GM21515 (cell line): ENCODE measurements around the gene ANKS1B.
"Not testable (repeated sequence)": the region's sequence is repeated elsewhere in the genome, so short reads cannot be mapped to it uniquely, and the experiment has no call there.

ENCODE experiments used
- ATAC-seq: cut with Tn5 transposase; IDR thresholded peaks from one replicate; pipeline ENCODE4 v1.9.1; 2021; ENCODE audit not compliant: unreplicated experiment

The ANKS1B gene

GRCh38 chr12:98980508-98980907 lies 1004.2 kb downstream of the ANKS1B start:
- ATAC-seq, result no peak

DNA sequence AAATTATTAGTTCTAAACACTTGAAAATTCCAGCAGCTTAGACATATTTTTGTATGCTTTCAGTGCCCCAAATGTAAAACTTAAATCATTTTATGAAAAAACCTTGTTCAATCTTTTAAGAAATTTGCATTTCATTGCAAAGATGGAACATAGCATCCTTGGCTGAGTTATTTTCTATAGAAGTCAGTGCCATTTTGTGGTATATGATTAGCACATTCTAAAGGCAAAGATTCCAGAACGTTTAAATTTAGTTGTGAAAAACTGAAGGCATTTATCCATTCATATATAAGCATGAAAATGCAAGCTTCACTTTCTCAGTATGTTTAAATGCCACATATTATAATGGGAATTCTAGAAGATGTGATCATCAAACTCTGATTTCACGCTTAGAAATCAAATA lies 1007.5 kb downstream of the ANKS1B start:
- ATAC-seq, result no peak

- ATAC-seq, result no peak
These were observed 1009.9 kb downstream of the ANKS1B start for GRCh38 chr12:98974767-98975381.

DNA sequence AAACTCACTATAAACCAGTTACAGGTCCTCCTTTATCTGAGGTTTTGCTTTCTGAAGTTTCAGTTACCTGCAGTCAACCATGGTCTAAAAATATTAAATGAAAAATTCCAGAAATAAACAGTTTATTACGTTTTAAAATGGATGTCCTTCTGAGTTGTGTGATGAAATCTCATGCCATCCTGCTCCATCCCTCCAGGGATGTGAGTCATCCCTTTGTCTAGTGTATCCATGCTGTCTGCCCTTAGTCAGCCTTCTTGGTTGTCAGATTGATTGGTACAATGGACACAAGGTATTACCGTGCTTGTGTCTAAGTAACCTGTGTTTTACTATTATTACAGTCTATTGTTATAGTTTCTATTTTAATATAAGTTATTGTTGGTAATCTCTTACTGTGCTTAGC lies 1011.3 kb downstream of the ANKS1B start:
- ATAC-seq, result no peak

DNA sequence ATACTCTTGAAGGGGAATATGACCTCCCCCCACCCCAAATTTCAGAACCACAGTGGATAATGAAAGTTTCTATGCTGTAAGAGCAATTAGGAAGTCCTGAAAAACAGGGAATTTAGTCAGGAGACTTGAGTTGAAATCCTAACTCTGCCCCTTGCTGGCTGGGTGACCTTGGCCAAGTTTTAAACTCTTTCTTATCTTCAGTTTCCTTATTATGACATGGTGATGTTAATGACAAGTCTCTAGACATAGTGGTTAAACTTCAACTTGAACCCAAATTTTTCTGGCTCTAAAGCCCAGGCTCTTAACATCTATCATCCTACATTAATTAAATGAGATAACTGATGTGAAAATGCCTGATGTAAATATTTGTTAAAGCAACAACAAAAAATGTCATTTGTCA lies 1013.8 kb downstream of the ANKS1B start:
- no peak for ATAC-seq

DNA sequence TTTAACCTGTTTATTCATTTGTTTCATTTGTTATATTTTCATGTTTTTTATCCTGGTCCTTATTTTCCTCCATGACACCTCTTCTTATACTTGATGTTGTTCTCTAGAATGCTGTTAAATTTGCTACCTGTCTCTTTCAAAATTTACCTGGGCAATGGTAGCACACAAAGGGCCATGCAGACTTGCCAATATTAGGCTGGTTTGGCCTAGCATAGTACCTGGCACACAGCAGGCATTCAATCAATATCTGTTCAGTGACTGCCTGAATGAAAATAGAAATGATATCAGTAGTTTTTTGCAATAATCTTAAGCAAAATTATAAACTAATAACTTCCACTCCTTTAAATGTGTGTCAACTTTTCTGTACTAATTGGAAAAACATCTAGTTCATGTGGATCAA lies 1014.5 kb downstream of the ANKS1B start:
- no peak for ATAC-seq

DNA sequence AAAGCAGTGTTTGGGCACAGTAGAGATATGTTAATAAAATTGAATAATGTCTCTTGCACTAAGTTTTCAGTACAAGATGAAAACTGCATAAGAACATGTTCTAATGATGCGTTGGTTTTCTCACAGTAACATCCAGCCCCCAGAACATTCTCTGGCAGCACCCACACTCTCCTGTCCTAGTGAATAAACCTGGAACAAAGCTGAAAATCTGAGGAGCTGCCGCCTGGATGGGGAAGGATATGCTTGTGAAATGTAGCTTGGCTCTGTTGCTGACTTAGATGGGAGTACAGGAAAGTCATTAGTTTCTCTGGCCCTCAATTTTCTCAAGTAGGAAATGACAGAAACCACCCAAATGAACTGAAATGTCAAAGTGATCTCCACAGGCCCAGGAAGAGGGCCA lies 1015.8 kb downstream of the ANKS1B start:
- ATAC-seq, result no peak

- ATAC-seq, result not testable (repeated sequence)
These were observed 1027.6 kb downstream of the ANKS1B start for GRCh38 chr12:98957135-98957534.

DNA sequence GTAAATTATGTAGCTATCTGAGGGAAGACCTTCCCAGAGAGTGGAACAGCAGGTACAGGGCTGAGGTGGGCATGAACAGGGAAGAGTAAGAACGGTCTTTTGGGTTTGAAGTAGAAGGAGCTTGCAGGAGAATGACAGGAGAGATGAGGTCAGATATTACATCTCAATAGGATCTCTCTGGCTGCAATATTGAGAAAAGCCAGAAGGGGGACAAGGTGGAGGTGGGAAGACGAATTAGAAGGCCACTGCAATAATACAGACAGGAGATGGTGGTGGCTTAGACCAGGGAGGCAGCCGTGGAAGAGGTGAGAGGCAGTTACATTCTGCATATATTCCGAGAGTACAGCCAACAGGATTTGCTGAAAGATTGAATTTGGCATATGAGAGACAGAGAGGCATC lies 1029.5 kb downstream of the ANKS1B start:
- peak; percentile 85 for ATAC-seq

- no peak for ATAC-seq
These were observed 1030.2 kb downstream of the ANKS1B start for GRCh38 chr12:98954506-98954905.

DNA sequence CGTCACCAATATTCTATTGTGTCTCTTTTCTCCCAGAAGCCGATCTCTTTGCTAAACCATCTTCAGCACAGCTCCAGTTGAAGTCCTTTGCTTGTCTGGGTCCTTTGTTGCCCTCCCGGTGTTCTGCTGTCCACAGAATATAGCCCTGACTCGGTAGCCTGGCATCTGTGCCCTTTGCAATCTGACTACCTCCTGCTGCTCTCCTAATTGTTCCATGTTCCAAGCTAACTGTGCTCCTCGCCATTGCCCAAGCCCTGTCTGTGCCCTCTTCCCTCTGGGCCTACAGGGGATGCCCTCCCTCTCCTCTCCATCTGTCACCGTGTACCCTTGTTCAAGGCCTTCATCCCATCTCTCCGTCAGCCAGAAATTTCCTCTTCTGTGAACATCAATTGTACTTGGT lies 1033.3 kb downstream of the ANKS1B start:
- ATAC-seq, result no peak

- ATAC-seq, result no peak
These were observed 1036.3 kb downstream of the ANKS1B start for GRCh38 chr12:98948343-98948949.

DNA sequence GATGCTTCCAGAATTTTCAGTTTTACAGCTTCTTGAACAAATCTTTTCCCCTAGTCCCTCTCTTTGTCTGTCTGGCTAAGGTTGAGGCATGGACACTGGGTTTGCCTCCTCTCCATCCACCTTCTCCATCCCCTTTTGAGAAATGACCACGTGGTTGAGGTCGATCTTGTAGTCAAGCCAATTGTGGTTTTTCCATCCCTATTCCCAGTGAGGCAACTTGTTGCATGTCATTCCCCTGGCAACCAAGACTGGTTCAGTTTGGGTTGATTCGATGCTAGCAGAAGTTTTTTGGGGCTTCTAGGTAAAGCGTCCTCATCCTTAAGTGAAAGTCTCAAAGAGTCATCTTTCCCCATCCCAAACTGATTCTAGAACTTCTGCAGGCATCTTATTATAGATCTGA lies 1038.9 kb downstream of the ANKS1B start:
- no peak for ATAC-seq

DNA sequence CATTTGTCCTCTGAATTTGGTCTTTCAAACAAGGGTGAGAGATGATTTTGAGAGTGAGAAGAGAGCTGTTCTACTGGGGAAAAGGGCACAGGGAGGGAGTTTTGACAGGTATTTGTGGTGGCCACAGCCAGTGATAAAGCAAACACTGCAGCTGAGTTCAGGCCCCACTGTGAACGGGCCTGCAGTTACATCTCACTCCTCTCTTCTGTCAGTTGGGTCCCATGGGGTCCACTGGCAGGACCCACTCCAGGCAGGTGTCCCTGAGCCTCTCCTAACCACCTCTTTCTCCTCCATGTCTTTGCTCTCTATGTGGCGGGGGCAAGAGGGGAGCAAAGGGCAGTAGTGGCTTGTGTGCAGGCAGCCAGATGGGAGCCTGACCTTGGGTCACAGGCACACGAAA lies 1044.8 kb downstream of the ANKS1B start:
- no peak for ATAC-seq

- ATAC-seq, result no peak
These were observed 1045.4 kb downstream of the ANKS1B start for GRCh38 chr12:98939350-98939749.

- no peak for ATAC-seq
These were observed 1048.9 kb downstream of the ANKS1B start for GRCh38 chr12:98935847-98936246.

DNA sequence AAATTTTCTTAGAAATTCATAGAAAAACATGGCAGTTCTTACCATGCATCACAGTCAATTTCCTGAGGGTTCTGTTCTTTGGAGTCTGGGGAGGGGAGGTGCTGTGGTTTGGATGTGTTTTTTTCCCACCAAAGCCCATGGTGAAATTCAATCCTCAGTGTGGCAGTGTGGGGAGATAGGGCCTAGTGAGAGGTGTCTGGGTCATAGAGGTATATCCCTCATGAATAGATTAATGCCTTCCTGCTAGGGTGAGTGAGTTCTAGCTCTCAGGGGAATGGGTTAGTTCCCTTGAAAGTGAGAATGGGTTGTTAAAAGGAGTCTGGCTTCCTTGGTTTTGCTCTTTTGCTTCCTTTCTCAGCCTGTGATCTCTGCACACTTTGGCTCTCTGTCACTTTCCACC lies 1061.9 kb downstream of the ANKS1B start:
- ATAC-seq, result no peak

DNA sequence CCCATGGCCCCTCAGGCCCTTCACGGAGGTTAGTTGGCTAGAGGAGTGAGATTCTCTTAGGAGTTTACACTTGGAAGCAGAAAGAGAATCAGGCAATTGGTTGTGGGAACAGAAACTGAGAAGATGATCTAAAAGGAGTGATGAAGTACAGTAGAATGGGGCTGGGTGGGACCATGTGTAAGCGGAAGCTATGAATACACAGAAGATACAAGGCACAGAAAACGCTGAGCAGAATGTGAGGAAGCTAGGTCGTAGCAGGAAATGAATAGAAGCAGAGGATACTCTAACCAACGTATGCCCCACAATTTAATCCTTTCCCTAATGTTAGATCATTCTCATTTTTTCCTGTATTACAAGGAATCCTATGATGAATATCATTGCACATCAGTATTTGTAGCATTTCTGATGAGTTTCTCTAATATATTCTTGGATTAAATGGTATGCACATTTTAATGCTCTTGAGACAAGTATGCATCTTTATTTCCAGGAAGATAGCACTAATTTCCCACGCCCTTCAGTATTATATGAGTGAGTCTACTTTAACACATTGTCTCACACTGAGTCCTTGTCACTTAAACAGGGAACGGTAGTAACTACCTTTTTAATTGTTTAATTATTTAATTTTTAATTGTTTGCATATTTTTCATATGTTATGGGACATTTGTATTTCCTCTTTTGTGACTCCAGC lies 1066.4 kb downstream of the ANKS1B start:
- no peak for ATAC-seq

GRCh38 chr12:98916106-98916505 lies 1068.6 kb downstream of the ANKS1B start:
- no peak for ATAC-seq

DNA sequence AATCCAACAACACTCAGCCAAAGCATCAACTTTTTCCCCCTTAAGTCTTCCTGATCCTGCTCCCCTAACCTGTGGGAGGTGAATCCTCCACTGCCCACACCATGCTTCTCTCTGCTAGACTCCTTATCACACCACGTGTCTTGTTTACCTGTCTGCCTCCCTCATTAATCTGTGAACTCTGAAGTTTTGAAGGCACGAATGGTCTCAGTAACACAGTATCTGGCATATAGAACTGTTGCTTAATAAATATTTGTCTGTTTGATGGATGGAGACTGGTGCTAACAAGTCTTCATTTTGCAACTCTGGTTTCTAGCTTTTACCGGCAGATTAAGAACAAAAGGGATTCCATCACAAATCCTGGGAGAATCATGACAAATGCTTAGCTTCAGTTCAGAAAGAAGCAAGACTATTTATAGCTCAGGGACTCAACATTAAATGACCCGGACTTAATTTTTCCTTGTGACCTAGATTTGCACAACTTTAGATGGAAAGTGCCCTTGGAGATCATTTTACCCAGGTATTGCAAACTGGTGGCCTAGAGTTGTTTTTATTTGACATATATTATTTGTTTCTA lies 1072.2 kb downstream of the ANKS1B start:
- ATAC-seq, result no peak

DNA sequence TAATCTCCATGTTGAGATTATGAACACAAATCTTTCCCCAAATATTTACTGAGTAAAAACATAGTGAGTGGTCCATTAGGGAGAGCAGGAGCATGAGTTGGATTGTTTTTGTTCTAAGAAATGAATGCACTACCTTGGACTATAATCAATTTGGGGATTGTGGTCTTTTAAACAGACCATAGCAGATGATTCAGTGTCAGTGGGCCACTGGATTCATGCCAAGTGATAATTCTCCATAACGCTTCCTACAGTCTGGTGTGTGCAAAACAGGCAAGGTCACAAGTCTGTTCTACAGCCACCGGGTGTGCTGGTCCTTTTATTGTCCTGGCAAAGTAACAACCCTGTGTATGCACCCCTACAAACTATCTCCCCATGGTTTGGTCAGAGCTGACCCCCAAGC lies 1073.3 kb downstream of the ANKS1B start:
- ATAC-seq, result no peak

DNA sequence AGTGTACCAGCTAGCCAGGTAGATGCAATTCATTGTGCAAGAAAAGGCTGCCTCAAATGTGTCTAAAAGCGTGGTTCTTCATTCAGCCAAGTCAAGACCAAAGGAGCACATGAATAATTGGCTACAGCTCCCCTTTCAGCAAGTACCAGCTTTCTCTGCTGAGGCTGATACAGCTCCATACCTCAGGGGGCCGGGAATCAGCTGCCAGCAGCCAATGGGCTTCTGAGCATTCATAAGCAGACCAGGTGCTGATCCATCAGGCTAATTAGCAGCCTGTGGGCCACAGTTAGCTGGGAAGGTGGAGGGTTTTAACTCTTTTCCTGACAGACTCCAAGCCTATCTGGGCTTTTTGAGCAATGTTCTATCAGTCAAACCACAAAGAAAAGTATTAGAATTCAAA lies 1075.0 kb downstream of the ANKS1B start:
- no peak for ATAC-seq
